GM19468 (cell line): ENCODE measurements around the gene KRT86.
"Not testable (repeated sequence)": the region's sequence is repeated elsewhere in the genome, so short reads cannot be mapped to it uniquely, and the experiment has no call there.

Experiments used
- ATAC-seq: cut with Tn5 transposase; IDR thresholded peaks from one replicate; pipeline ENCODE4 v1.9.1; 2021; ENCODE audit warnings: mild to moderate bottlenecking, moderate library complexity, moderate number of reproducible peaks; ENCODE audit not compliant: unreplicated experiment; ENCODE audit errors: extremely low read depth

The KRT86 gene

GRCh38 chr12:52324153-52324444 is 49.7 kb downstream of the KRT86 start:
- no peak for ATAC-seq

- ATAC-seq: peak; percentile 75
Measured at GRCh38 chr12:52327052-52327829, 52.8 kb downstream of the KRT86 start.

GRCh38 chr12:52327830-52328500 is 53.5 kb downstream of the KRT86 start:
- no peak for ATAC-seq

GRCh38 chr12:52331039-52331438 is 56.6 kb downstream of the KRT86 start:
- ATAC-seq: no peak

- ATAC-seq: no peak
Measured at GRCh38 chr12:52331833-52332232, 57.4 kb downstream of the KRT86 start.

GRCh38 chr12:52332381-52332780 is 57.9 kb downstream of the KRT86 start:
- no peak for ATAC-seq

GRCh38 chr12:52333321-52333720 is 58.9 kb downstream of the KRT86 start:
- ATAC-seq: no peak

GRCh38 chr12:52334185-52334584 is 59.7 kb downstream of the KRT86 start:
- ATAC-seq: no peak

- ATAC-seq: no peak
Measured at GRCh38 chr12:52335598-52336262, 61.3 kb downstream of the KRT86 start.

GRCh38 chr12:52336641-52337040 is 62.2 kb downstream of the KRT86 start:
- ATAC-seq: no peak

- ATAC-seq: no peak
Measured at GRCh38 chr12:52337054-52337453, 62.6 kb downstream of the KRT86 start.

- no peak for ATAC-seq
Measured at GRCh38 chr12:52338241-52338960, 64.0 kb downstream of the KRT86 start.

- no peak for ATAC-seq
Measured at GRCh38 chr12:52341066-52341580, 66.7 kb downstream of the KRT86 start.

GRCh38 chr12:52342781-52343490 is 68.5 kb downstream of the KRT86 start:
- ATAC-seq: no peak

GRCh38 chr12:52343550-52343949 is 69.1 kb downstream of the KRT86 start:
- ATAC-seq: no peak

- no peak for ATAC-seq
Measured at GRCh38 chr12:52344111-52344510, 69.7 kb downstream of the KRT86 start.

- ATAC-seq: not testable (repeated sequence)
Measured at GRCh38 chr12:52345041-52345440, 70.6 kb downstream of the KRT86 start.

GRCh38 chr12:52346593-52346992 is 72.1 kb downstream of the KRT86 start:
- no peak for ATAC-seq

- ATAC-seq: no peak
Measured at GRCh38 chr12:52347016-52347415, 72.6 kb downstream of the KRT86 start.
